ENCODE measurements around the gene AKT2. TPM values are rescaled to one million over a fixed set of nuclear protein-coding genes. Genes with fewer than 3 reads are reported as not detected.

Gene AKT2
- total RNA-seq, 4 donors from 2014 or later: 64.2 to 88.9 (median 72.8) TPM

GRCh38 chr19:40264314-40265054 is 20.7 kb downstream of the AKT2 start:
- Histone ChIP-seq H3K36me3 (peaks cover 0 to 31% of the 10 kb centered on the region in 2 donors), H3K27me3 (no peaks in the 10 kb centered on the region), H3K9me3 (no peaks in the 10 kb centered on the region), H3K4me1 (peaks cover 0 to 36% (median 18%) of the 10 kb centered on the region in 3 donors), H3K27ac (no peak overlapping the region), H3K4me3 (no peak overlapping the region)
- no peak for ATAC-seq
- TF ChIP-seq EP300 (IDR thresholded peaks at IDR 0.05): no peak
- 40 to 81% methylated on average over 1 to 8 of the region's 19 CpGs for WGBS, 2 donors (ENCODE audit: low coverage in 1 of 2)

GRCh38 chr19:40263440-40264313 is 21.5 kb downstream of the AKT2 start:
- H3K4me3 ChIP-seq: no peak overlapping the region
- no peaks in the 10 kb centered on the region for H3K9me3 ChIP-seq
- H3K27ac ChIP-seq: no peak overlapping the region
- WGBS, 2 donors (ENCODE audit: low coverage in 1 of 2): 88 to 100% methylated on average over 2 to 10 of the region's 24 CpGs
- no peak for ATAC-seq
- peaks cover 0 to 33% (median 18%) of the 10 kb centered on the region in 3 donors for H3K4me1 ChIP-seq
- no peak for TF ChIP-seq CTCF (IDR thresholded peaks at IDR 0.05)
- TF ChIP-seq POLR2A (IDR thresholded peaks at IDR 0.05): no peak
- no peaks in the 10 kb centered on the region for H3K27me3 ChIP-seq
- peaks cover 0 to 31% of the 10 kb centered on the region in 2 donors for H3K36me3 ChIP-seq

GRCh38 chr19:40262422-40262821 is 22.7 kb downstream of the AKT2 start:
- Histone ChIP-seq H3K27me3 (no peaks in the 10 kb centered on the region), H3K36me3 (peaks cover 0 to 31% of the 10 kb centered on the region in 2 donors), H3K27ac (no peak overlapping the region), H3K9me3 (no peaks in the 10 kb centered on the region), H3K4me3 (no peak overlapping the region), H3K4me1 (peaks cover 0 to 23% (median 15%) of the 10 kb centered on the region in 3 donors)
- TF ChIP-seq POLR2AphosphoS5 (IDR thresholded peaks at IDR 0.05) (no peak), CTCF (IDR thresholded peaks at IDR 0.05) (no peak), EP300 (IDR thresholded peaks at IDR 0.05) (no peak), POLR2A (IDR thresholded peaks at IDR 0.05) (no peak)
- 80% methylated on average over 2 of the region's 3 CpGs; no CpG with 5 or more reads in 1 of the 2 donors for WGBS, 2 donors (ENCODE audit: low coverage in 1 of 2)
- ATAC-seq: no peak

GRCh38 chr19:40261631-40262030 is 23.5 kb downstream of the AKT2 start:
- H3K4me1 ChIP-seq: peaks cover 0 to 21% (median 7%) of the 10 kb centered on the region in 3 donors

GRCh38 chr19:40257096-40257517 is 28.0 kb downstream of the AKT2 start:
- Histone ChIP-seq H3K27ac (no peak overlapping the region), H3K9me3 (no peaks in the 10 kb centered on the region), H3K27me3 (no peaks in the 10 kb centered on the region), H3K4me3 (no peak overlapping the region), H3K4me1 (peaks cover 0 to 28% (median 4%) of the 10 kb centered on the region in 3 donors), H3K36me3 (peaks cover 0 to 52% of the 10 kb centered on the region in 2 donors)
- 80% methylated on average over 5 of the region's 9 CpGs; no CpG with 5 or more reads in 1 of the 2 donors for WGBS, 2 donors (ENCODE audit: low coverage in 1 of 2)
- ATAC-seq: no peak
- TF ChIP-seq POLR2AphosphoS5 (IDR thresholded peaks at IDR 0.05) (no peak), CTCF (IDR thresholded peaks at IDR 0.05) (no peak), EP300 (IDR thresholded peaks at IDR 0.05) (no peak), POLR2A (IDR thresholded peaks at IDR 0.05) (no peak)

More at GRCh38 chr19:40261631-40262030, 23.5 kb downstream of the AKT2 start:
- TF ChIP-seq EP300 (IDR thresholded peaks at IDR 0.05) (no peak), POLR2AphosphoS5 (IDR thresholded peaks at IDR 0.05) (no peak), POLR2A (IDR thresholded peaks at IDR 0.05) (no peak)
- 73 to 75% methylated on average over 7 to 8 of the region's 8 CpGs for WGBS, 2 donors (ENCODE audit: low coverage in 1 of 2)
- peaks cover 0 to 38% of the 10 kb centered on the region in 2 donors for H3K36me3 ChIP-seq
- H3K27me3 ChIP-seq: no peaks in the 10 kb centered on the region
- H3K9me3 ChIP-seq: no peaks in the 10 kb centered on the region
- ATAC-seq: no peak
- H3K4me3 ChIP-seq: no peak overlapping the region
- H3K27ac ChIP-seq: no peak overlapping the region

All from gastroesophageal sphincter (tissue), 4 donors.